GM23248 (cell line): ENCODE data around the gene SLC35E2B.

ENCODE experiments used
- EZH2 ChIP-seq: fragments of 200-600 bp; sonication (generic); IDR thresholded peaks from 2 replicates; pipeline ENCODE4 v1.6.1; 2018; ENCODE audit warnings: antibody characterized with exemption, mild to moderate bottlenecking; ENCODE audit not compliant: insufficient read depth, poor library complexity, severe bottlenecking
- EZH2phosphoT487 ChIP-seq: fragments of 200-600 bp; sonication (generic); IDR thresholded peaks from 2 replicates; pipeline ENCODE4 v1.6.1; 2018; ENCODE audit warnings: antibody characterized with exemption, moderate library complexity, mild to moderate bottlenecking, low read depth; ENCODE audit not compliant: insufficient read depth

DNA sequence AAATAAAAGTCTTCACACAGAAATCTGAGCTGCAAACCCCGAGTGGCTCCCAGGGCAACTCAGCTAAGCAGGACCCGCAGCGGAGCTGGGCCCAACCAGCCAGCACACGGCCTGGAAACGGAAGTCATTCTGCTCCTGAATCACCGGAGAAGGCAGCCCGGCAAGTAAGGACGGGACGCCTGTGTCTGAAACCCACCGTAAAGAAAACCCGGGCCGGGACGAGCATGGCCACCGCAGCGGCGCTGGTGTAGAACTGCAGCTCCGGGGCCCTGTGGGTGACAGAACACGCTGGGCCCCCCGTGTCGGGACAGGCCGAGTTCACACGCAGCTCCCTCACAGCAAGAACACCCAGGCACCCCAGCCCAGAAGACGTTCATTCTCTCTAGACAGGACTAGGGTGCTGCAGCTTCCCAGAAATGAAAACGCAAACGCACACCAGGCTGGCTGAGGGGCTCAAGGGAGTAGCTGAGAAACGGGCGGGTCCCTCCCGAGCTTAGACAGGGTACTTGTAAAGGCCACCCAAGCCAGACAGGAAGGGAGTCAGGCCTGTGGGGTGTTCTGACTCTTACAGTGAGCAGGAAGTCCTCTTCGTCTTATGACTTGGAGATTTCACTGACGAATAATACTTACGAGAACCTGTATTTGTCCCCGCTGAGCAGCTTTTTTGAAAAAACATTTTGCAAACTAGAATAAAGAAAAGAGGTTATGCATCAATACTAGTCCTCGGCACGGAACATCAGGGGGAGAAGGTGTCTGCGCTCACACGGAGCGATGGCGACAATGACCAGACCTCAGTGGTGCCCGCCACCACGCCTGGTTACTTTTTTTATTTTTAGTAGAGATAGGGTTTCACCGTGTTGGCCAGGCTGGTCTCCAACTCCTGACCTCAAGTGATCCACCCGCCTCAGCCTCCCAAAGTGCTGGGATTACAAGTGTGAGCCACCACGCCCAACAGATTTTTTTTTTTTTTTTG lies 22.8 kb downstream of the SLC35E2B start:
- no peak for TF ChIP-seq EZH2
- no peak for TF ChIP-seq EZH2phosphoT487
